HG02623 (cell line): ENCODE results near the gene C1QTNF6.

ENCODE experiments used
- ATAC-seq: cut with Tn5 transposase; IDR thresholded peaks from one replicate; pipeline ENCODE4 v1.9.1; 2021; ENCODE audit warnings: moderate library complexity; ENCODE audit not compliant: unreplicated experiment

The C1QTNF6 gene

GRCh38 chr22:37164505-37164887 lies 23.6 kb downstream of the C1QTNF6 start:
- ATAC-seq, result peak; percentile 3

GRCh38 chr22:37163575-37164504 lies 24.2 kb downstream of the C1QTNF6 start:
- peak; percentile 37 for ATAC-seq

GRCh38 chr22:37163096-37163489 lies 25.0 kb downstream of the C1QTNF6 start:
- ATAC-seq, result no peak

- no peak for ATAC-seq
These were observed 25.6 kb downstream of the C1QTNF6 start for GRCh38 chr22:37162221-37163095.

GRCh38 chr22:37161443-37161842 lies 26.6 kb downstream of the C1QTNF6 start:
- no peak for ATAC-seq

- no peak for ATAC-seq
These were observed 28.0 kb downstream of the C1QTNF6 start for GRCh38 chr22:37160027-37160426.

GRCh38 chr22:37158963-37159290 lies 29.1 kb downstream of the C1QTNF6 start:
- ATAC-seq, result no peak

GRCh38 chr22:37157516-37158285 lies 30.3 kb downstream of the C1QTNF6 start:
- no peak for ATAC-seq

- no peak for ATAC-seq
These were observed 31.2 kb downstream of the C1QTNF6 start for GRCh38 chr22:37156686-37157435.

- ATAC-seq, result no peak
These were observed 32.1 kb downstream of the C1QTNF6 start for GRCh38 chr22:37155971-37156370.

GRCh38 chr22:37154925-37155712 lies 32.9 kb downstream of the C1QTNF6 start:
- no peak for ATAC-seq

GRCh38 chr22:37153901-37154300 lies 34.1 kb downstream of the C1QTNF6 start:
- ATAC-seq, result no peak

- no peak for ATAC-seq
These were observed 36.6 kb downstream of the C1QTNF6 start for GRCh38 chr22:37151401-37151800.

- no peak for ATAC-seq
These were observed 37.3 kb downstream of the C1QTNF6 start for GRCh38 chr22:37150701-37151100.

GRCh38 chr22:37148742-37149665 lies 39.0 kb downstream of the C1QTNF6 start:
- ATAC-seq, result no peak

GRCh38 chr22:37148031-37148651 lies 39.9 kb downstream of the C1QTNF6 start:
- ATAC-seq, result no peak

GRCh38 chr22:37147186-37147990 lies 40.7 kb downstream of the C1QTNF6 start:
- ATAC-seq, result no peak
